Neural cell (in vitro differentiated cells): ENCODE data around the gene POLD1. TPM values are rescaled to one million over a fixed set of nuclear protein-coding genes. Genes with fewer than 3 reads are reported as not detected.
"Not testable (repeated sequence)": the region's sequence is repeated elsewhere in the genome, so short reads cannot be mapped to it uniquely, and the experiment has no call there.

Experiments
- H2AFZ ChIP-seq: fragments of 200-600, 300-800 bp; sonication (generic), shearing (Covaris generic); 2 replicates; pipeline ENCODE4 v1.6.0; 2014; ENCODE audit warnings: low read depth, mild to moderate bottlenecking, antibody characterized with exemption, low read length, moderate library complexity
- H3F3A ChIP-seq: fragments of 200-600 bp; shearing (Covaris generic); 2 replicates; pipeline ENCODE4 v1.6.1; 2016; ENCODE audit warnings: mild to moderate bottlenecking, moderate library complexity, mixed read lengths, antibody characterized with exemption, low read length; ENCODE audit not compliant: insufficient read depth, poor library complexity, severe bottlenecking
- H3K27ac ChIP-seq: fragments of 200-600, 300-800 bp; sonication (generic), shearing (Covaris generic); 2 replicates; pipeline ENCODE4 v1.5.1; 2014; ENCODE audit warnings: mild to moderate bottlenecking, low read length, moderate library complexity
- H3K27me3 ChIP-seq: fragments of 300-800, 200-600 bp; sonication (generic), shearing (Covaris generic); 2 replicates; pipeline ENCODE4 v1.6.0; 2014; ENCODE audit warnings: mild to moderate bottlenecking, low read depth, low read length, moderate library complexity; ENCODE audit not compliant: insufficient read depth
- H3K36me3 ChIP-seq: fragments of 300-800, 200-600 bp; sonication (generic), shearing (Covaris generic); 2 replicates; pipeline ENCODE4 v1.5.1; 2014; ENCODE audit warnings: mild to moderate bottlenecking, antibody characterized with exemption, low read length, moderate library complexity; ENCODE audit not compliant: insufficient read depth
- H3K4me2 ChIP-seq: fragments of 300-800, 200-600 bp; sonication (generic), shearing (Covaris generic); 2 replicates; pipeline ENCODE4 v1.6.0; 2014; ENCODE audit warnings: mild to moderate bottlenecking, low read length
- H3K4me3 ChIP-seq: fragments of 300-800, 200-600 bp; sonication (generic), shearing (Covaris generic); 2 replicates; pipeline ENCODE4 v1.5.1; 2014; ENCODE audit warnings: mild to moderate bottlenecking, low read length, moderate library complexity
- H3K79me2 ChIP-seq: fragments of 200-600 bp; shearing (Covaris generic); replicated peaks from 2 replicates; pipeline ENCODE4 v1.6.0; 2014; ENCODE audit warnings: mild to moderate bottlenecking, low read length, moderate library complexity; ENCODE audit not compliant: insufficient read depth
- H3K9ac ChIP-seq: fragments of 300-800, 200-600 bp; sonication (generic), shearing (Covaris generic); 2 replicates; pipeline ENCODE4 v1.6.1; 2016; ENCODE audit warnings: mild to moderate bottlenecking, low read length, mixed read lengths
- H3K9me2 ChIP-seq: fragments of 200-600 bp; shearing (Covaris generic); 2 replicates; pipeline ENCODE4 v1.6.1; 2016; ENCODE audit warnings: mild to moderate bottlenecking, low read length, mixed read lengths; ENCODE audit not compliant: insufficient read depth
- H3K9me3 ChIP-seq: fragments of 200-600, 300-800 bp; sonication (generic), shearing (Covaris generic); 2 replicates; pipeline ENCODE4 v1.6.1; 2016; ENCODE audit warnings: mild to moderate bottlenecking, mixed run types, low read length, moderate library complexity, mixed read lengths
- H4K20me1 ChIP-seq: fragments of 200-600 bp; shearing (Covaris generic); 2 replicates; pipeline ENCODE4 v1.6.1; 2016; ENCODE audit warnings: mild to moderate bottlenecking, mixed run types; ENCODE audit not compliant: insufficient read depth
- EP300 ChIP-seq: fragments of 450-650 bp; conservative IDR thresholded peaks from 2 replicates; pipeline ENCODE4 v1.6.1; 2014; ENCODE audit warnings: antibody characterized with exemption, mild to moderate bottlenecking, moderate library complexity; ENCODE audit not compliant: poor library complexity, severe bottlenecking
- EZH2 ChIP-seq: fragments of 200-600, 300-800 bp; shearing (Covaris generic), sonication (generic); IDR thresholded peaks from 2 replicates; pipeline ENCODE4 v1.6.1; 2014; ENCODE audit warnings: antibody characterized with exemption, low read length, borderline replicate concordance, mild to moderate bottlenecking; ENCODE audit not compliant: insufficient read depth, poor library complexity, severe bottlenecking
- MXI1 ChIP-seq: fragments of 450-650 bp; conservative IDR thresholded peaks from 2 replicates; pipeline ENCODE4 v1.6.1; 2014; ENCODE audit warnings: antibody characterized with exemption, mild to moderate bottlenecking; ENCODE audit not compliant: poor library complexity, severe bottlenecking
- POLR2AphosphoS5 ChIP-seq: IDR thresholded peaks from 2 replicates; pipeline ENCODE4 v1.6.1; 2012
- RAD21 ChIP-seq: fragments of 450-650 bp; conservative IDR thresholded peaks from 2 replicates; pipeline ENCODE4 v1.6.1; 2014; ENCODE audit warnings: antibody characterized with exemption, mild to moderate bottlenecking, moderate library complexity
- SMC3 ChIP-seq: fragments of 450-650 bp; conservative IDR thresholded peaks from 2 replicates; pipeline ENCODE4 v1.6.1; 2014; ENCODE audit warnings: antibody characterized with exemption, mild to moderate bottlenecking, moderate library complexity; ENCODE audit not compliant: poor library complexity
- TAF1 ChIP-seq: IDR thresholded peaks from 2 replicates; pipeline ENCODE4 v1.6.1; 2012; ENCODE audit warnings: low read depth
- polyA plus RNA-seq: library from polyadenylated mRNA; depleted of rRNA; stranded (reverse); fragments of >200 nt; gene quantifications from 2 replicates; pipeline ENCODE4 v1.2.3, GENCODE V29; 2014
- TF ChIP-seq, protein P1 (sequence below): IDR thresholded peaks from 2 replicates; pipeline ENCODE4 v1.6.1; 2012; ENCODE audit warnings: borderline replicate concordance
- TF ChIP-seq, protein P2 (sequence below): fragments of 450-650 bp; IDR thresholded peaks from 2 replicates; pipeline ENCODE4 v1.5.1; 2014; ENCODE audit warnings: antibody characterized with exemption, mild to moderate bottlenecking, moderate library complexity; ENCODE audit not compliant: poor library complexity, severe bottlenecking

The POLD1 gene
- polyA plus RNA-seq, 1 donor from 2014 or later: 13.1 TPM

DNA sequence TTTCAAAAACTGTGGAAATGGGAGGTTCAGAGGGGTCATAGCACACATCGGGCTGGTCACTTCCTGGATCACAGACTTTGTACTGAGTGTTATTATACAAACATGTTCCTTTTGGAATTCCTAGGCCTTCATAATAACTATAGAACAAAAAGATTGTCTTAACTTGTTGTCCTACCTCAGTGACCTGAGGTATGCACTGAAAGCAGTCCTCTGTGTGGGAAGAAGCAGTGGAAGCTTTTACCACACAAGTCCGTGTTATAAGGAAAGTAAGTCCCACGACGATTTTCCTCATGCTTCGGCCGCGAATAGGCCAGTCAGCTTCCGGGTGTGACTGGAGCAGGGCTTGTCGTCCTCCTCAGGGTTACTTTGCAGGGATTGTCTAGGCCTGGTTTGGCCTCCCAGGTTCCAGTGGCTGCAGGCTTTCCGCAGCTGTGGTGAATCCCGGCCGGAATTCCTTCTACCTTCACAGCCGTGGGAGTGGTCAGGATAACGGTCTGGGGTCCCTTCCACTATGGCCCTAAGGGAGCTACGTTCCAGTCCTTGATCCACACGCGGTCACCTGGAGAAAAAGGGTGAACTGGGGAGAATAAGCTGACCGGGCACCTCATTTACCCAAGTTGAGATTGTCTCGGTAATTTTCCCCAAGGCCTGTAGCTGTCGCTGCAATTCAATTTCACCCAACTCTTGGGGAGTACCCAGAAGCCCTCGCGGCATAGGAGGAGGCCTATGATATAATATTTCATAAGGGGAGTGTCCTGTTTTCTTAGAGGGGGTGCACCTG, 34.7 kb upstream of the POLD1 start:
- no peak overlapping the region for H3K9ac ChIP-seq

DNA sequence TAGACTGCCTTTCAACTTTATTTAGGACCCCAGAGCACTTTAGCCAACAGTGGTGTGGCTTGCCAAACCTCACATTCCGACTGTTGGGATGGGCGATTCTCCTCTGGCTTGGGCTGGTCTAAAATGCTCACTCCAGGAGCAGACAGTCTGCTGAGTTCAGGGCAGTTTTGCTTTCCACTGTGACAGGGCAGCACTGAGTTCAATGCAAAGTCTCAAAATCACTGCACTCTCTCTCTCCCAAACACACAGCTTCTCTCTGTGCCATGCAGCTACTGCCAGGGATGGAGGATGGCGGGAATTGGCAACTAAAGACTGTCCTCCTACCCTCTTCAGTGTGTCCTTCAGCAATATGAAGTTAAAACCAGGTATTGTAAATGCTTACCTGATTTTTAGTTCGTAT, 31.9 kb upstream of the POLD1 start:
- no peaks in the 10 kb centered on the region for H3K9me2 ChIP-seq
- H3K4me2 ChIP-seq: no peak overlapping the region
- no peaks in the 10 kb centered on the region for H3F3A ChIP-seq
- H3K79me2 ChIP-seq: no peaks in the 10 kb centered on the region
- no peaks in the 10 kb centered on the region for H3K27me3 ChIP-seq
- no peak for TF ChIP-seq EZH2
- TF ChIP-seq POLR2AphosphoS5: no peak
- TF ChIP-seq EP300: no peak
- TF ChIP-seq, protein P1, sequence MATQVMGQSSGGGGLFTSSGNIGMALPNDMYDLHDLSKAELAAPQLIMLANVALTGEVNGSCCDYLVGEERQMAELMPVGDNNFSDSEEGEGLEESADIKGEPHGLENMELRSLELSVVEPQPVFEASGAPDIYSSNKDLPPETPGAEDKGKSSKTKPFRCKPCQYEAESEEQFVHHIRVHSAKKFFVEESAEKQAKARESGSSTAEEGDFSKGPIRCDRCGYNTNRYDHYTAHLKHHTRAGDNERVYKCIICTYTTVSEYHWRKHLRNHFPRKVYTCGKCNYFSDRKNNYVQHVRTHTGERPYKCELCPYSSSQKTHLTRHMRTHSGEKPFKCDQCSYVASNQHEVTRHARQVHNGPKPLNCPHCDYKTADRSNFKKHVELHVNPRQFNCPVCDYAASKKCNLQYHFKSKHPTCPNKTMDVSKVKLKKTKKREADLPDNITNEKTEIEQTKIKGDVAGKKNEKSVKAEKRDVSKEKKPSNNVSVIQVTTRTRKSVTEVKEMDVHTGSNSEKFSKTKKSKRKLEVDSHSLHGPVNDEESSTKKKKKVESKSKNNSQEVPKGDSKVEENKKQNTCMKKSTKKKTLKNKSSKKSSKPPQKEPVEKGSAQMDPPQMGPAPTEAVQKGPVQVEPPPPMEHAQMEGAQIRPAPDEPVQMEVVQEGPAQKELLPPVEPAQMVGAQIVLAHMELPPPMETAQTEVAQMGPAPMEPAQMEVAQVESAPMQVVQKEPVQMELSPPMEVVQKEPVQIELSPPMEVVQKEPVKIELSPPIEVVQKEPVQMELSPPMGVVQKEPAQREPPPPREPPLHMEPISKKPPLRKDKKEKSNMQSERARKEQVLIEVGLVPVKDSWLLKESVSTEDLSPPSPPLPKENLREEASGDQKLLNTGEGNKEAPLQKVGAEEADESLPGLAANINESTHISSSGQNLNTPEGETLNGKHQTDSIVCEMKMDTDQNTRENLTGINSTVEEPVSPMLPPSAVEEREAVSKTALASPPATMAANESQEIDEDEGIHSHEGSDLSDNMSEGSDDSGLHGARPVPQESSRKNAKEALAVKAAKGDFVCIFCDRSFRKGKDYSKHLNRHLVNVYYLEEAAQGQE: no peak
- no peak for TF ChIP-seq TAF1
- TF ChIP-seq RAD21: no peak
- TF ChIP-seq MXI1: no peak
- TF ChIP-seq, protein P2, sequence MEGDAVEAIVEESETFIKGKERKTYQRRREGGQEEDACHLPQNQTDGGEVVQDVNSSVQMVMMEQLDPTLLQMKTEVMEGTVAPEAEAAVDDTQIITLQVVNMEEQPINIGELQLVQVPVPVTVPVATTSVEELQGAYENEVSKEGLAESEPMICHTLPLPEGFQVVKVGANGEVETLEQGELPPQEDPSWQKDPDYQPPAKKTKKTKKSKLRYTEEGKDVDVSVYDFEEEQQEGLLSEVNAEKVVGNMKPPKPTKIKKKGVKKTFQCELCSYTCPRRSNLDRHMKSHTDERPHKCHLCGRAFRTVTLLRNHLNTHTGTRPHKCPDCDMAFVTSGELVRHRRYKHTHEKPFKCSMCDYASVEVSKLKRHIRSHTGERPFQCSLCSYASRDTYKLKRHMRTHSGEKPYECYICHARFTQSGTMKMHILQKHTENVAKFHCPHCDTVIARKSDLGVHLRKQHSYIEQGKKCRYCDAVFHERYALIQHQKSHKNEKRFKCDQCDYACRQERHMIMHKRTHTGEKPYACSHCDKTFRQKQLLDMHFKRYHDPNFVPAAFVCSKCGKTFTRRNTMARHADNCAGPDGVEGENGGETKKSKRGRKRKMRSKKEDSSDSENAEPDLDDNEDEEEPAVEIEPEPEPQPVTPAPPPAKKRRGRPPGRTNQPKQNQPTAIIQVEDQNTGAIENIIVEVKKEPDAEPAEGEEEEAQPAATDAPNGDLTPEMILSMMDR: no peak
- TF ChIP-seq SMC3: no peak
- H4K20me1 ChIP-seq: no peaks in the 10 kb centered on the region
- H3K9me3 ChIP-seq: no peaks in the 10 kb centered on the region
- H3K9ac ChIP-seq: no peak overlapping the region
- H2AFZ ChIP-seq: no peak overlapping the region
- H3K4me3 ChIP-seq: no peak overlapping the region
- no peaks in the 10 kb centered on the region for H3K36me3 ChIP-seq
- H3K27ac ChIP-seq: no peak overlapping the region

More for the DNA sequence above, 34.7 kb upstream of the POLD1 start:
- H3F3A ChIP-seq: no peaks in the 10 kb centered on the region
- H3K27ac ChIP-seq: no peak overlapping the region
- H4K20me1 ChIP-seq: no peaks in the 10 kb centered on the region
- no peak overlapping the region for H3K4me3 ChIP-seq
- no peak overlapping the region for H3K4me2 ChIP-seq
- H3K9me2 ChIP-seq: no peaks in the 10 kb centered on the region
- no peaks in the 10 kb centered on the region for H3K36me3 ChIP-seq
- H3K27me3 ChIP-seq: no peaks in the 10 kb centered on the region
- no peaks in the 10 kb centered on the region for H3K9me3 ChIP-seq
- no peak overlapping the region for H2AFZ ChIP-seq
- no peaks in the 10 kb centered on the region for H3K79me2 ChIP-seq
- no peak for TF ChIP-seq EP300
- no peak for TF ChIP-seq RAD21
- TF ChIP-seq TAF1: no peak
- no peak for TF ChIP-seq SMC3
- TF ChIP-seq EZH2: no peak
- TF ChIP-seq, protein P1: no peak

DNA sequence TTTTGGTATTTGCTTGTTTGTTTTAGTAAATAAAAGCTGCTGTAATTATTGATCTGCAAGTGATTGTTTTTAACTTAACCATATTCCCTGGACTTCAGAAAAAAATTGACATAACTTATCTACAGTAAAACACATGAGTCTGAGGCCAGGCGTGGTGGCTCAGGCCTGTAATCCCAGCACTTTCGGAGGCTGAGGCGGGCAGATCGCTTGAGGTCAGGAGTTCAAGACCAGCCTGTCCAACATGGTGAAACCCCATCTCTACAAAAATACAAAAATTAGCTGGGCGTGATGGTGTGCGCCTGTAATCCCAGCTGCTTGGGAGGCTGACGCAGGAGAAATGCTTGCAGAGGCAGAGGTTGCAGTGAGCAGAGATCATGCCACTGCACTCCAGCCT, 30.7 kb upstream of the POLD1 start:
- H4K20me1 ChIP-seq, H3K4me3 ChIP-seq, H3K36me3 ChIP-seq, H3K4me2 ChIP-seq, H3K27ac ChIP-seq, H3K9me3 ChIP-seq, H3K9me2 ChIP-seq, H3F3A ChIP-seq, H2AFZ ChIP-seq, H3K79me2 ChIP-seq, H3K27me3 ChIP-seq, H3K9ac ChIP-seq: not testable (repeated sequence)
